ENCODE data around the gene DAG1. TPM values are rescaled to one million over a fixed set of nuclear protein-coding genes. Genes with fewer than 3 reads are reported as not detected.

DAG1 gene
- total and polyA plus RNA-seq, 10 of the 15 experiments (the other 5 are each of a cell fraction or from before 2014, with no cell fraction given): 0.33 to 16.3 (median 9.2) TPM

DNA sequence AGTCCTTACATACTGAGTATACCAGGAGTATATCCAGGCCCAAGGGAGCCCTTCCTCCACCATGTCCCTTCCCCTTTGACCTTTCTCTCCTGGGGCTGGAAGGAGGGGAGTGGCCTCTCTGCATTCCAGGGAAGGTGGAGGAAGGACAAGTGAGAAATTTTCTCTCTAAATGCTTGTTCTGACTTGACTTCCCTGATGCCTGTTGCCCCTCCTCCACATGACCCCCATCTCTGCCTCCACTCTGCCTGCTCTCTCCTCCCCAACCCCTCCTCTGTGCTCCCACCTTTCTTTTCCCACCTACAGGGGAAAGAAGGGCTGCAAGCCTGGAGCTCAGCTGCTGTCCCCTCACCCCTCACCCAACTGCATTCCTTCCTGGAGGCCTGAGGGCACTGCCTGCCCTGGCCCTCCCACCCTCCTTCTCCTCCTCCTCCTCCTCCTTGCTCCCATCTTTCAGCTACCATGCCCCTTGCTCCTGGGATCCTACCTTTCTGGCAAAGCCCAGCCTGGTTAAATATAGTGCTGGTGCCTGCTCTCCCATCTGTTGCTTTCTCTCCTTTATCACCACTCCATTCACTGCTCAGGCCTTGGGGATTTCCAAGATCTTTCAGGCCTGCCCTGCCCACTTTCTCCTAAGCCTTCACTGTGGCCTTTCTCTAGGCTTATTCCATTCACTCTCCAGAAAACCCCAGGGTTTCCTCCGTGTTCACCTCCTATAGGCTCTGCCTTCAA lies 8.5 kb upstream of the DAG1 start:
- SMC1A ChIA-PET (ENCODE audit: uncharacterized antibody, unreplicated experiment): interaction anchor here (0.8 to 1.2 kb wide), 2 partner anchors 18 to 125 kb away, joined by 3 to 4 read pairs; no protein-coding TSS in a partner anchor
- H3K4me2 ChIP-seq (ENCODE audit: control insufficient read depth, insufficient read depth): no peak overlapping the region
- H3K4me1 ChIP-seq (ENCODE audit: control insufficient read depth, insufficient read depth, low read length): peaks cover 5% of the 10 kb centered on the region; the same call in 1 of the 2 replicates
- CTCF ChIA-PET: interaction anchor here (0.8 to 1.4 kb wide), 2 partner anchors 32 to 45 kb away, joined by 3 read pairs; no protein-coding TSS in a partner anchor
- no peaks in the 10 kb centered on the region for H4K20me1 ChIP-seq (ENCODE audit: control insufficient read depth, insufficient read depth)
- peak overlapping the region; percentile 52 for H2AFZ ChIP-seq (ENCODE audit: control insufficient read depth, low read depth, low read length)
- no peaks in the 10 kb centered on the region for H3K9me3 ChIP-seq (replicated peaks; ENCODE audit: control insufficient read depth, insufficient read depth, low read length)
- ATAC-seq: peak; percentile 76
- intact Hi-C loops (cut with micrococcal nuclease; ENCODE audit: unreplicated experiment): no loop called here
- H3K36me3 ChIP-seq (ENCODE audit: control insufficient read depth in 2 of 2, insufficient read depth in 2 of 2, low read length in 1 of 2): no peaks in the 10 kb centered on the region
- RAD21 ChIA-PET (ENCODE audit: unreplicated experiment): interaction anchor here (0.6 kb wide), 1 partner anchor 18 kb away, joined by 3 read pairs; no protein-coding TSS in a partner anchor
- in situ Hi-C loops (cut with MboI): no loop called here
- H3K4me3 ChIP-seq: no peak overlapping the region
- no peak overlapping the region for H3K27ac ChIP-seq (ENCODE audit: control insufficient read depth, insufficient read depth)
- H3K9ac ChIP-seq (ENCODE audit: control insufficient read depth, insufficient read depth, low read length): peak overlapping the region; percentile 21; the same call in 1 of the 2 replicates
- POLR2A ChIA-PET: interaction anchor here (0.5 to 1.7 kb wide), 3 partner anchors 9 to 105 kb away, joined by 3 to 7 read pairs (median 5); partner anchors contain the start of gene DAG1
- H3K79me2 ChIP-seq (ENCODE audit: control insufficient read depth, insufficient read depth, low read length): no peaks in the 10 kb centered on the region
- FAIRE-seq: no peak
- H3K27me3 ChIP-seq (replicated peaks in 1 of 2; ENCODE audit: control insufficient read depth in 2 of 2, insufficient read depth in 2 of 2, low read length in 1 of 2): no peaks in the 10 kb centered on the region
- WGBS (ENCODE audit: insufficient coverage, insufficient replicate concordance, low lambda C conversion rate, missing lambda C conversion rate): 0% methylated on average over 1 of the region's 1 CpG
- BruUV-seq (replicated peaks): no TSS peak
- DNase-seq (ENCODE audit: low read depth, low spot score): no peak
- TF ChIP-seq, protein P1, sequence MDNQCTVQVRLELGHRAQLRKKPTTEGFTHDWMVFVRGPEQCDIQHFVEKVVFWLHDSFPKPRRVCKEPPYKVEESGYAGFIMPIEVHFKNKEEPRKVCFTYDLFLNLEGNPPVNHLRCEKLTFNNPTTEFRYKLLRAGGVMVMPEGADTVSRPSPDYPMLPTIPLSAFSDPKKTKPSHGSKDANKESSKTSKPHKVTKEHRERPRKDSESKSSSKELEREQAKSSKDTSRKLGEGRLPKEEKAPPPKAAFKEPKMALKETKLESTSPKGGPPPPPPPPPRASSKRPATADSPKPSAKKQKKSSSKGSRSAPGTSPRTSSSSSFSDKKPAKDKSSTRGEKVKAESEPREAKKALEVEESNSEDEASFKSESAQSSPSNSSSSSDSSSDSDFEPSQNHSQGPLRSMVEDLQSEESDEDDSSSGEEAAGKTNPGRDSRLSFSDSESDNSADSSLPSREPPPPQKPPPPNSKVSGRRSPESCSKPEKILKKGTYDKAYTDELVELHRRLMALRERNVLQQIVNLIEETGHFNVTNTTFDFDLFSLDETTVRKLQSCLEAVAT (IDR thresholded peaks at IDR 0.05): no peak
- TF ChIP-seq HDAC2 (IDR thresholded peaks at IDR 0.05) (no peak), ZNF24 (IDR thresholded peaks at IDR 0.05) (no peak), ZNF207 (IDR thresholded peaks at IDR 0.05; ENCODE audit: borderline replicate concordance) (no peak), HSF1 (IDR thresholded peaks at IDR 0.05; ENCODE audit: low read depth, low read length) (no peak), ZBTB4 (CRISPR knock-in tag; IDR thresholded peaks at IDR 0.05) (no peak), POLR2A (IDR thresholded peaks at IDR 0.05; ENCODE audit: low read depth, low read length) (no peak), TCF3 (IDR thresholded peaks at IDR 0.05; ENCODE audit: borderline replicate concordance, insufficient read depth, low read depth, low read length) (no peak), YBX1 (IDR thresholded peaks at IDR 0.05) (no peak), BCL11A (IDR thresholded peaks at IDR 0.05; ENCODE audit: low read depth, low read length) (no peak), FOXK2 (IDR thresholded peaks at IDR 0.05) (no peak), EED (IDR thresholded peaks at IDR 0.05; ENCODE audit: low read depth) (no peak)
- TF ChIP-seq, protein P2, sequence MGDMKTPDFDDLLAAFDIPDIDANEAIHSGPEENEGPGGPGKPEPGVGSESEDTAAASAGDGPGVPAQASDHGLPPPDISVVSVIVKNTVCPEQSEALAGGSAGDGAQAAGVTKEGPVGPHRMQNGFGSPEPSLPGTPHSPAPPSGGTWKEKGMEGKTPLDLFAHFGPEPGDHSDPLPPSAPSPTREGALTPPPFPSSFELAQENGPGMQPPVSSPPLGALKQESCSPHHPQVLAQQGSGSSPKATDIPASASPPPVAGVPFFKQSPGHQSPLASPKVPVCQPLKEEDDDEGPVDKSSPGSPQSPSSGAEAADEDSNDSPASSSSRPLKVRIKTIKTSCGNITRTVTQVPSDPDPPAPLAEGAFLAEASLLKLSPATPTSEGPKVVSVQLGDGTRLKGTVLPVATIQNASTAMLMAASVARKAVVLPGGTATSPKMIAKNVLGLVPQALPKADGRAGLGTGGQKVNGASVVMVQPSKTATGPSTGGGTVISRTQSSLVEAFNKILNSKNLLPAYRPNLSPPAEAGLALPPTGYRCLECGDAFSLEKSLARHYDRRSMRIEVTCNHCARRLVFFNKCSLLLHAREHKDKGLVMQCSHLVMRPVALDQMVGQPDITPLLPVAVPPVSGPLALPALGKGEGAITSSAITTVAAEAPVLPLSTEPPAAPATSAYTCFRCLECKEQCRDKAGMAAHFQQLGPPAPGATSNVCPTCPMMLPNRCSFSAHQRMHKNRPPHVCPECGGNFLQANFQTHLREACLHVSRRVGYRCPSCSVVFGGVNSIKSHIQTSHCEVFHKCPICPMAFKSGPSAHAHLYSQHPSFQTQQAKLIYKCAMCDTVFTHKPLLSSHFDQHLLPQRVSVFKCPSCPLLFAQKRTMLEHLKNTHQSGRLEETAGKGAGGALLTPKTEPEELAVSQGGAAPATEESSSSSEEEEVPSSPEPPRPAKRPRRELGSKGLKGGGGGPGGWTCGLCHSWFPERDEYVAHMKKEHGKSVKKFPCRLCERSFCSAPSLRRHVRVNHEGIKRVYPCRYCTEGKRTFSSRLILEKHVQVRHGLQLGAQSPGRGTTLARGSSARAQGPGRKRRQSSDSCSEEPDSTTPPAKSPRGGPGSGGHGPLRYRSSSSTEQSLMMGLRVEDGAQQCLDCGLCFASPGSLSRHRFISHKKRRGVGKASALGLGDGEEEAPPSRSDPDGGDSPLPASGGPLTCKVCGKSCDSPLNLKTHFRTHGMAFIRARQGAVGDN (IDR thresholded peaks at IDR 0.05): no peak

Measured in GM12878 (cell line).